HCT116 (cell line): ENCODE measurements around the gene TOGARAM1. TPM values are rescaled to one million over a fixed set of nuclear protein-coding genes. Genes with fewer than 3 reads are reported as not detected.

Experiments used
- ATAC-seq: fragments of 200-7000 bp; cut with Tn5 transposase; 2 replicates; pipeline ENCODE4 v1.9.1; 2020; ENCODE audit warnings: mild to moderate bottlenecking, moderate library complexity
- BruUV-seq: library from RNA; stranded (reverse); fragments of 400-500 nt; replicated peaks from 2 replicates; lab custom pipeline; 2021; lab: Mats Ljungman, UMichigan
- CTCF ChIA-PET: fragments of 300-600 bp; sonication (Branson Sonifier 250); formaldehyde crosslinking; loops from one replicate; lab custom pipeline; 2021; ENCODE audit warnings: antibody characterized with exemption; lab: Charles Lee
- POLR2A ChIA-PET: fragments of 300-600, 350-600 bp; sonication (Branson Sonifier 250); formaldehyde crosslinking; loops from one replicate; lab custom pipeline; 2021; ENCODE audit warnings: antibody characterized with exemption; lab: Charles Lee
- RAD21 ChIA-PET, 2 experiments: fragments of 300-600 bp; sonication (Branson Sonifier 250); formaldehyde crosslinking; loops; one replicate each; lab custom pipeline; 2023; ENCODE audit warnings: low total read pairs in 2 of 2; ENCODE audit not compliant: uncharacterized antibody in 2 of 2, unreplicated experiment in 2 of 2, low non-redundant PET in 1 of 2; lab: Charles Lee
- DNase-seq: peaks from one replicate; pipeline ENCODE4 v3.0.0-alpha.2; 2010; ENCODE audit warnings: low read depth, low spot score
- H2AFZ ChIP-seq: fragments of 200-600 bp; shearing (Covaris generic), sonication (generic); 2 replicates; pipeline ENCODE4 v1.6.1; 2017; ENCODE audit warnings: low read depth, mixed run types, mixed read lengths, antibody characterized with exemption, low read length; ENCODE audit not compliant: poor library complexity, severe bottlenecking
- H3K27ac ChIP-seq: 2 replicates; pipeline ENCODE4 v1.5.1; 2012; ENCODE audit warnings: low read depth, low read length
- H3K27me3 ChIP-seq: fragments of 200-600 bp; sonication (generic); 2 replicates; pipeline ENCODE4 v1.6.1; 2016; ENCODE audit warnings: mixed run types, low read length, mixed read lengths; ENCODE audit not compliant: insufficient read depth
- H3K36me3 ChIP-seq, 2 experiments: fragments of 200-500 bp in 1 of 2; fragments of 200-600 bp in 1 of 2; sonication (Bioruptor generic) in 1 of 2; sonication (generic) in 1 of 2; 2 replicates each; pipeline versions ENCODE4 v1.5.1 to v1.6.1; 2014 to 2016; ENCODE audit warnings: low read length in 2 of 2, inconsistent platforms in 1 of 2, mixed read lengths in 1 of 2, mixed run types in 1 of 2; ENCODE audit not compliant: insufficient read depth in 2 of 2, control insufficient read depth in 1 of 2
- H3K4me1 ChIP-seq, 2 experiments: fragments of 200-600 bp in 1 of 2; sonication (generic) in 1 of 2; 2 replicates each; pipeline versions ENCODE4 v1.5.1 to v1.6.1; 2012 to 2017; ENCODE audit warnings: low read length in 2 of 2, inconsistent platforms in 1 of 2, mild to moderate bottlenecking in 1 of 2, mixed read lengths in 1 of 2, mixed run types in 1 of 2, moderate library complexity in 1 of 2; ENCODE audit not compliant: insufficient read depth in 2 of 2, control insufficient read depth in 1 of 2
- H3K4me2 ChIP-seq: fragments of 200-600 bp; sonication (generic); 2 replicates; pipeline ENCODE4 v1.6.1; 2017; ENCODE audit warnings: mixed run types, low read length, mixed read lengths
- H3K4me3 ChIP-seq, 2 experiments: fragments of 200-600 bp in 1 of 2; sonication (generic) in 1 of 2; replicated peaks in 1 of 2; 2 replicates each; pipeline ENCODE4 v1.5.1; 2011 to 2016; ENCODE audit warnings: low read length in 2 of 2, control low read depth in 1 of 2, low read depth in 1 of 2, mild to moderate bottlenecking in 1 of 2, mixed read lengths in 1 of 2, mixed run types in 1 of 2
- H3K79me2 ChIP-seq: fragments of 200-600 bp; sonication (generic); 2 replicates; pipeline ENCODE4 v1.6.1; 2017; ENCODE audit warnings: mild to moderate bottlenecking, mixed run types, low read length, moderate library complexity, mixed read lengths; ENCODE audit not compliant: insufficient read depth
- H3K9ac ChIP-seq: fragments of 200-600 bp; sonication (generic); 2 replicates; pipeline ENCODE4 v1.6.1; 2016; ENCODE audit warnings: low read length, mixed read lengths
- H3K9me2 ChIP-seq: fragments of 200-600 bp; sonication (generic), shearing (Covaris generic); 2 replicates; pipeline ENCODE4 v1.6.1; 2017; ENCODE audit warnings: mixed run types, mild to moderate bottlenecking, moderate library complexity; ENCODE audit not compliant: insufficient read depth
- H3K9me3 ChIP-seq, 2 experiments: fragments of 200-500 bp in 1 of 2; fragments of 200-600 bp in 1 of 2; sonication (Bioruptor generic) in 1 of 2; sonication (generic) in 1 of 2; 2 replicates each; pipeline ENCODE4 v1.6.1; 2014 to 2017; ENCODE audit warnings: low read length in 2 of 2, mixed read lengths in 2 of 2, inconsistent platforms in 1 of 2, low read depth in 1 of 2, mild to moderate bottlenecking in 1 of 2, mixed run types in 1 of 2, moderate library complexity in 1 of 2; ENCODE audit not compliant: control insufficient read depth in 1 of 2, insufficient read depth in 1 of 2
- H4K20me1 ChIP-seq: fragments of 200-600 bp; sonication (generic), shearing (Covaris generic); 2 replicates; pipeline ENCODE4 v1.6.1; 2017; ENCODE audit warnings: mixed run types, mild to moderate bottlenecking, moderate library complexity; ENCODE audit not compliant: insufficient read depth
- EZH2phosphoT487 ChIP-seq: fragments of 200-600 bp; IDR thresholded peaks from 2 replicates; pipeline ENCODE4 v1.6.1; 2018; ENCODE audit warnings: antibody characterized with exemption, borderline replicate concordance
- POLR2A ChIP-seq: IDR thresholded peaks from 2 replicates; pipeline ENCODE4 v1.7.0; 2011; ENCODE audit warnings: borderline replicate concordance; ENCODE audit not compliant: insufficient read depth, insufficient read length; ENCODE audit errors: extremely low read depth
- POLR2AphosphoS5 ChIP-seq: IDR thresholded peaks from 2 replicates; pipeline ENCODE4 v1.6.1; 2011; ENCODE audit warnings: mild to moderate bottlenecking, low read depth, low read length, moderate library complexity
- SRF ChIP-seq: IDR thresholded peaks from 2 replicates; pipeline ENCODE4 v1.6.1; 2012; ENCODE audit warnings: low read depth
- ZBTB33 ChIP-seq: IDR thresholded peaks from 2 replicates; pipeline ENCODE4 v1.6.1; 2011; ENCODE audit warnings: mild to moderate bottlenecking, low read length, moderate library complexity; ENCODE audit not compliant: insufficient replicate concordance; ENCODE audit errors: extremely low read depth
- intact Hi-C: fragments of 100-400 bp; cut with micrococcal nuclease; formaldehyde crosslinking; loops from 2 replicates; pipeline ENCODE4 v1.10.0; 2022
- total RNA-seq: library from RNA; stranded (reverse); gene quantifications from one replicate; pipeline ENCODE4 v1.2.1, GENCODE V29; 2021; ENCODE audit not compliant: unreplicated experiment
- TF ChIP-seq, protein P1 (sequence below): IDR thresholded peaks from 2 replicates; pipeline ENCODE4 v1.6.1; 2012; ENCODE audit warnings: low read depth

TOGARAM1 gene
- total RNA-seq, 1 experiment from 2014 or later = 1.9 TPM

DNA sequence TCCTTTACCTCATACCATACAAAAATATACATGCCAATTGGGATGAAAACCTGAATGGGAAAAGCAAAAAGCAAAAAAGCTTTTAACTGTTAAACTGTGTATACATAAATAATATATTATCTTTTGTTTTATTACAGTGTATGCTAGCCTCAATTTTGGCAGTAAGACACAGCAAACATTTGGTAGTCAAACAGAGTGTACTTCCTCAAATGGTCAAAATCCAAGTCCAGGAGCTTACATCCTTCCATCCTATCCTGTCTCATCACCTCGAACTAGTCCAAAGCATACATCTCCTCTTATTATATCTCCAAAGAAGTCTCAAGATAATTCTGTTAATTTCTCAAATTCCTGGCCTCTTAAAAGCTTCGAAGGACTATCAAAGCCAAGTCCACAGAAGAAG lies 41.9 kb downstream of the TOGARAM1 start:
- BruUV-seq = no TSS peak
- no peaks in the 10 kb centered on the region for H3K9me3 ChIP-seq
- H2AFZ ChIP-seq = no peak overlapping the region
- no peak overlapping the region for H3K9ac ChIP-seq
- ATAC-seq (no peak), DNase-seq (no peak)
- no peaks in the 10 kb centered on the region for H3K9me2 ChIP-seq
- intact Hi-C loops = no loop called here
- H3K4me2 ChIP-seq = no peak overlapping the region
- ChIA-PET CTCF (no interaction called here), POLR2A (no interaction called here), RAD21 (no interaction called here)
- TF ChIP-seq SRF (no peak), POLR2AphosphoS5 (no peak), POLR2A (no peak), ZBTB33 (no peak), EZH2phosphoT487 (no peak)
- TF ChIP-seq, protein P1, sequence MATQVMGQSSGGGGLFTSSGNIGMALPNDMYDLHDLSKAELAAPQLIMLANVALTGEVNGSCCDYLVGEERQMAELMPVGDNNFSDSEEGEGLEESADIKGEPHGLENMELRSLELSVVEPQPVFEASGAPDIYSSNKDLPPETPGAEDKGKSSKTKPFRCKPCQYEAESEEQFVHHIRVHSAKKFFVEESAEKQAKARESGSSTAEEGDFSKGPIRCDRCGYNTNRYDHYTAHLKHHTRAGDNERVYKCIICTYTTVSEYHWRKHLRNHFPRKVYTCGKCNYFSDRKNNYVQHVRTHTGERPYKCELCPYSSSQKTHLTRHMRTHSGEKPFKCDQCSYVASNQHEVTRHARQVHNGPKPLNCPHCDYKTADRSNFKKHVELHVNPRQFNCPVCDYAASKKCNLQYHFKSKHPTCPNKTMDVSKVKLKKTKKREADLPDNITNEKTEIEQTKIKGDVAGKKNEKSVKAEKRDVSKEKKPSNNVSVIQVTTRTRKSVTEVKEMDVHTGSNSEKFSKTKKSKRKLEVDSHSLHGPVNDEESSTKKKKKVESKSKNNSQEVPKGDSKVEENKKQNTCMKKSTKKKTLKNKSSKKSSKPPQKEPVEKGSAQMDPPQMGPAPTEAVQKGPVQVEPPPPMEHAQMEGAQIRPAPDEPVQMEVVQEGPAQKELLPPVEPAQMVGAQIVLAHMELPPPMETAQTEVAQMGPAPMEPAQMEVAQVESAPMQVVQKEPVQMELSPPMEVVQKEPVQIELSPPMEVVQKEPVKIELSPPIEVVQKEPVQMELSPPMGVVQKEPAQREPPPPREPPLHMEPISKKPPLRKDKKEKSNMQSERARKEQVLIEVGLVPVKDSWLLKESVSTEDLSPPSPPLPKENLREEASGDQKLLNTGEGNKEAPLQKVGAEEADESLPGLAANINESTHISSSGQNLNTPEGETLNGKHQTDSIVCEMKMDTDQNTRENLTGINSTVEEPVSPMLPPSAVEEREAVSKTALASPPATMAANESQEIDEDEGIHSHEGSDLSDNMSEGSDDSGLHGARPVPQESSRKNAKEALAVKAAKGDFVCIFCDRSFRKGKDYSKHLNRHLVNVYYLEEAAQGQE = no peak
- no peaks in the 10 kb centered on the region for H3K4me1 ChIP-seq
- no peak overlapping the region for H3K4me3 ChIP-seq
- H4K20me1 ChIP-seq = no peaks in the 10 kb centered on the region
- no peaks in the 10 kb centered on the region for H3K79me2 ChIP-seq
- no peak overlapping the region for H3K27ac ChIP-seq
- no peaks in the 10 kb centered on the region for H3K36me3 ChIP-seq
- H3K27me3 ChIP-seq = no peaks in the 10 kb centered on the region
